ENCODE data around the gene TPSG1. TPM values are rescaled to one million over a fixed set of nuclear protein-coding genes. Genes with fewer than 3 reads are reported as not detected.

TPSG1 gene
- total RNA-seq, 1 experiment from 2014 or later, result not detected

DNA sequence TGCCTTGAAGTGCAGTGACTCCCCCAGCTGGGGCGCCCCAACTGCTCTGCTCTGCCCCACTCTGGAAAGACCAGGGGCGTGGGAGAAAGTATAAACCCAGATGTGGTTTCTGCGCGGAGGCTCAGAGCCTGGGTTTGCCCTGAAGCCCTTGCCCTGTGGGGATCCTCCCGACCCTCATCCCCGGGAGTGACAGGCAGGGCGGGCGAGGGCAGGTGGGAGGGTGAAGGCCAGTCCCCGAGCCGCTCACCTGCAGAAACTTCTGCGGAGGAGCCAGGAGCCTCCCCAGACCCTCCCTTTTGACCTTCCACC lies 34.6 kb upstream of the TPSG1 start (continued):
- TF ChIP-seq, protein P1, sequence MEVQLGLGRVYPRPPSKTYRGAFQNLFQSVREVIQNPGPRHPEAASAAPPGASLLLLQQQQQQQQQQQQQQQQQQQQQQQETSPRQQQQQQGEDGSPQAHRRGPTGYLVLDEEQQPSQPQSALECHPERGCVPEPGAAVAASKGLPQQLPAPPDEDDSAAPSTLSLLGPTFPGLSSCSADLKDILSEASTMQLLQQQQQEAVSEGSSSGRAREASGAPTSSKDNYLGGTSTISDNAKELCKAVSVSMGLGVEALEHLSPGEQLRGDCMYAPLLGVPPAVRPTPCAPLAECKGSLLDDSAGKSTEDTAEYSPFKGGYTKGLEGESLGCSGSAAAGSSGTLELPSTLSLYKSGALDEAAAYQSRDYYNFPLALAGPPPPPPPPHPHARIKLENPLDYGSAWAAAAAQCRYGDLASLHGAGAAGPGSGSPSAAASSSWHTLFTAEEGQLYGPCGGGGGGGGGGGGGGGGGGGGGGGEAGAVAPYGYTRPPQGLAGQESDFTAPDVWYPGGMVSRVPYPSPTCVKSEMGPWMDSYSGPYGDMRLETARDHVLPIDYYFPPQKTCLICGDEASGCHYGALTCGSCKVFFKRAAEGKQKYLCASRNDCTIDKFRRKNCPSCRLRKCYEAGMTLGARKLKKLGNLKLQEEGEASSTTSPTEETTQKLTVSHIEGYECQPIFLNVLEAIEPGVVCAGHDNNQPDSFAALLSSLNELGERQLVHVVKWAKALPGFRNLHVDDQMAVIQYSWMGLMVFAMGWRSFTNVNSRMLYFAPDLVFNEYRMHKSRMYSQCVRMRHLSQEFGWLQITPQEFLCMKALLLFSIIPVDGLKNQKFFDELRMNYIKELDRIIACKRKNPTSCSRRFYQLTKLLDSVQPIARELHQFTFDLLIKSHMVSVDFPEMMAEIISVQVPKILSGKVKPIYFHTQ (CRISPR knock-in tag; IDR thresholded peaks at IDR 0.05), result no peak
- TF ChIP-seq MXD4 (CRISPR knock-in tag; IDR thresholded peaks at IDR 0.05; ENCODE audit: borderline replicate concordance) (no peak), TP53 (CRISPR knock-in tag; IDR thresholded peaks at IDR 0.05) (no peak), IRF2 (CRISPR knock-in tag; IDR thresholded peaks at IDR 0.05; ENCODE audit: borderline replicate concordance, low read depth) (no peak)
- TF ChIP-seq, protein P2, sequence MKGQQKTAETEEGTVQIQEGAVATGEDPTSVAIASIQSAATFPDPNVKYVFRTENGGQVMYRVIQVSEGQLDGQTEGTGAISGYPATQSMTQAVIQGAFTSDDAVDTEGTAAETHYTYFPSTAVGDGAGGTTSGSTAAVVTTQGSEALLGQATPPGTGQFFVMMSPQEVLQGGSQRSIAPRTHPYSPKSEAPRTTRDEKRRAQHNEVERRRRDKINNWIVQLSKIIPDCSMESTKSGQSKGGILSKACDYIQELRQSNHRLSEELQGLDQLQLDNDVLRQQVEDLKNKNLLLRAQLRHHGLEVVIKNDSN (CRISPR knock-in tag; IDR thresholded peaks at IDR 0.05), result no peak

DNA sequence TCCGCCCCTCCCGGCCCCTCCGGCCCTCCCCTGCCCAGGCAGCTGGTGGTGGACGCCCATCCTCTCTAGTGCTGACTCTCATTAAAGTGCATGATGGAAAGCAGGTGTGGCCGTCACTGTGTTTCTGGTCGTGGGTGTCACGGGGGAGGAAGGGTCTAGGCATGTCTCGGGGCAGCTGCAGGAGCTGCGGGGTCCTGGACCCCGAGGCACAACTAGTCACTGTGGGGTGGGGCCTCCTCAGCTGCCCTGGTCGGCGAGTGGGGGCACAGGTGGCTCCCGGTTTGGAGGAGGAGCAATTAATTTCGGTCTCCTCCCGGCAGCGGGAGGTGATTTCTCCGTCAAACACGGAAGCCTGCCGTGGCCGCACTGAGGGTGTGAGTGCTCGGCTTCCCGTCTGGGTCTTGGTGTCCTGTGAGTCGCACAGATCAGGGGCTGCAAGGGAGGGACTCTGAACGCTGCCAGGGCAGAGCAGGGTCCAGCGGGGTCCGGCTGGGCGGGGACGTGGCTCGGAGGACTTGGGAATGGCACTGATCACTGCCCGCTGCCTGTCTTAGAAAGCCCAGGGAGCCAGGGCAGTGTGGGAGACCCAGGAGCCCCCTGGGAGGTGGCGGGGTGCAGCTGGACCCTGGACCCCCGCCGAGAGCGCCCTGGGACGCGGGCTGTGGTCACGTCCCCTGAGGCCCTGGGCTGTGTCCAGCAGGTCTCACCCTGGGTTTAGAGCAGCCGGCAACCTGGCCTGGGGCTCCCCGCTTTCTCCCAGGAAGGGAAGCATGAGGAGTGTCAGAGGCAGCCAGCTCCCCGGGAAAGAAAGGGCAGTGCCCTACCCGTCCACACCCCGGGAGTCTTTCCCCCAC lies 34.1 kb upstream of the TPSG1 start:
- DNase-seq (ENCODE audit: low spot score), result no peak

More for the DNA sequence above, 34.1 kb upstream of the TPSG1 start:
- ChIA-PET CTCF (interaction anchor here (0.7 kb wide), 1 partner anchor 156 kb away, joined by 3 read pairs; no protein-coding TSS in a partner anchor), POLR2A (no interaction called here)
- peak overlapping the region; percentile 56 for H3K4me3 Mint-ChIP-seq
- H3K36me3 Mint-ChIP-seq, result no peaks in the 10 kb centered on the region; the same call in 1 of the 2 replicates
- H3K9me3 Mint-ChIP-seq, result peaks cover 1% of the 10 kb centered on the region
- TF ChIP-seq RELA (CRISPR knock-in tag; IDR thresholded peaks at IDR 0.05; ENCODE audit: borderline replicate concordance), result no peak
- no peak for TF ChIP-seq ETV6 (CRISPR knock-in tag; IDR thresholded peaks at IDR 0.05)
- TF ChIP-seq, protein P1 (CRISPR knock-in tag; IDR thresholded peaks at IDR 0.05), result no peak
- TF ChIP-seq KAT7 (CRISPR knock-in tag; IDR thresholded peaks at IDR 0.05; ENCODE audit: borderline replicate concordance), result no peak
- no peak for TF ChIP-seq SOX15 (CRISPR knock-in tag; IDR thresholded peaks at IDR 0.05)
- no peak for TF ChIP-seq ZNF219 (CRISPR knock-in tag; IDR thresholded peaks at IDR 0.05; ENCODE audit: borderline replicate concordance)
- TF ChIP-seq TCF7 (CRISPR knock-in tag; IDR thresholded peaks at IDR 0.05; ENCODE audit: low read depth), result no peak
- TF ChIP-seq, protein P3, sequence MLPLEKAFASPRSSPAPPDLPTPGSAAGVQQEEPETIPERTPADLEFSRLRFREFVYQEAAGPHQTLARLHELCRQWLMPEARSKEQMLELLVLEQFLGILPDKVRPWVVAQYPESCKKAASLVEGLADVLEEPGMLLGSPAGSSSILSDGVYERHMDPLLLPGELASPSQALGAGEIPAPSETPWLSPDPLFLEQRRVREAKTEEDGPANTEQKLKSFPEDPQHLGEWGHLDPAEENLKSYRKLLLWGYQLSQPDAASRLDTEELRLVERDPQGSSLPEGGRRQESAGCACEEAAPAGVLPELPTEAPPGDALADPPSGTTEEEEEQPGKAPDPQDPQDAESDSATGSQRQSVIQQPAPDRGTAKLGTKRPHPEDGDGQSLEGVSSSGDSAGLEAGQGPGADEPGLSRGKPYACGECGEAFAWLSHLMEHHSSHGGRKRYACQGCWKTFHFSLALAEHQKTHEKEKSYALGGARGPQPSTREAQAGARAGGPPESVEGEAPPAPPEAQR (CRISPR knock-in tag; IDR thresholded peaks at IDR 0.05), result no peak
- no peak for TF ChIP-seq ZNF671 (CRISPR knock-in tag; IDR thresholded peaks at IDR 0.05)
- TF ChIP-seq EMX1 (CRISPR knock-in tag; IDR thresholded peaks at IDR 0.05), result no peak
- no peak for TF ChIP-seq ATF1 (CRISPR knock-in tag; IDR thresholded peaks at IDR 0.05)
- TF ChIP-seq, protein P4, sequence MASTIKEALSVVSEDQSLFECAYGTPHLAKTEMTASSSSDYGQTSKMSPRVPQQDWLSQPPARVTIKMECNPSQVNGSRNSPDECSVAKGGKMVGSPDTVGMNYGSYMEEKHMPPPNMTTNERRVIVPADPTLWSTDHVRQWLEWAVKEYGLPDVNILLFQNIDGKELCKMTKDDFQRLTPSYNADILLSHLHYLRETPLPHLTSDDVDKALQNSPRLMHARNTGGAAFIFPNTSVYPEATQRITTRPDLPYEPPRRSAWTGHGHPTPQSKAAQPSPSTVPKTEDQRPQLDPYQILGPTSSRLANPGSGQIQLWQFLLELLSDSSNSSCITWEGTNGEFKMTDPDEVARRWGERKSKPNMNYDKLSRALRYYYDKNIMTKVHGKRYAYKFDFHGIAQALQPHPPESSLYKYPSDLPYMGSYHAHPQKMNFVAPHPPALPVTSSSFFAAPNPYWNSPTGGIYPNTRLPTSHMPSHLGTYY (CRISPR knock-in tag; IDR thresholded peaks at IDR 0.05), result no peak
- no peak for TF ChIP-seq MXD4 (CRISPR knock-in tag; IDR thresholded peaks at IDR 0.05; ENCODE audit: borderline replicate concordance)
- no peak for TF ChIP-seq ELF4 (CRISPR knock-in tag; IDR thresholded peaks at IDR 0.05; ENCODE audit: low read depth)
- TF ChIP-seq, protein P5, sequence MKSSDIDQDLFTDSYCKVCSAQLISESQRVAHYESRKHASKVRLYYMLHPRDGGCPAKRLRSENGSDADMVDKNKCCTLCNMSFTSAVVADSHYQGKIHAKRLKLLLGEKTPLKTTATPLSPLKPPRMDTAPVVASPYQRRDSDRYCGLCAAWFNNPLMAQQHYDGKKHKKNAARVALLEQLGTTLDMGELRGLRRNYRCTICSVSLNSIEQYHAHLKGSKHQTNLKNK (CRISPR knock-in tag; IDR thresholded peaks at IDR 0.05), result no peak
- TF ChIP-seq, protein P6, sequence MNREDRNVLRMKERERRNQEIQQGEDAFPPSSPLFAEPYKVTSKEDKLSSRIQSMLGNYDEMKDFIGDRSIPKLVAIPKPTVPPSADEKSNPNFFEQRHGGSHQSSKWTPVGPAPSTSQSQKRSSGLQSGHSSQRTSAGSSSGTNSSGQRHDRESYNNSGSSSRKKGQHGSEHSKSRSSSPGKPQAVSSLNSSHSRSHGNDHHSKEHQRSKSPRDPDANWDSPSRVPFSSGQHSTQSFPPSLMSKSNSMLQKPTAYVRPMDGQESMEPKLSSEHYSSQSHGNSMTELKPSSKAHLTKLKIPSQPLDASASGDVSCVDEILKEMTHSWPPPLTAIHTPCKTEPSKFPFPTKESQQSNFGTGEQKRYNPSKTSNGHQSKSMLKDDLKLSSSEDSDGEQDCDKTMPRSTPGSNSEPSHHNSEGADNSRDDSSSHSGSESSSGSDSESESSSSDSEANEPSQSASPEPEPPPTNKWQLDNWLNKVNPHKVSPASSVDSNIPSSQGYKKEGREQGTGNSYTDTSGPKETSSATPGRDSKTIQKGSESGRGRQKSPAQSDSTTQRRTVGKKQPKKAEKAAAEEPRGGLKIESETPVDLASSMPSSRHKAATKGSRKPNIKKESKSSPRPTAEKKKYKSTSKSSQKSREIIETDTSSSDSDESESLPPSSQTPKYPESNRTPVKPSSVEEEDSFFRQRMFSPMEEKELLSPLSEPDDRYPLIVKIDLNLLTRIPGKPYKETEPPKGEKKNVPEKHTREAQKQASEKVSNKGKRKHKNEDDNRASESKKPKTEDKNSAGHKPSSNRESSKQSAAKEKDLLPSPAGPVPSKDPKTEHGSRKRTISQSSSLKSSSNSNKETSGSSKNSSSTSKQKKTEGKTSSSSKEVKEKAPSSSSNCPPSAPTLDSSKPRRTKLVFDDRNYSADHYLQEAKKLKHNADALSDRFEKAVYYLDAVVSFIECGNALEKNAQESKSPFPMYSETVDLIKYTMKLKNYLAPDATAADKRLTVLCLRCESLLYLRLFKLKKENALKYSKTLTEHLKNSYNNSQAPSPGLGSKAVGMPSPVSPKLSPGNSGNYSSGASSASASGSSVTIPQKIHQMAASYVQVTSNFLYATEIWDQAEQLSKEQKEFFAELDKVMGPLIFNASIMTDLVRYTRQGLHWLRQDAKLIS (CRISPR knock-in tag; IDR thresholded peaks at IDR 0.05; ENCODE audit: borderline replicate concordance), result no peak
- TF ChIP-seq, protein P7, sequence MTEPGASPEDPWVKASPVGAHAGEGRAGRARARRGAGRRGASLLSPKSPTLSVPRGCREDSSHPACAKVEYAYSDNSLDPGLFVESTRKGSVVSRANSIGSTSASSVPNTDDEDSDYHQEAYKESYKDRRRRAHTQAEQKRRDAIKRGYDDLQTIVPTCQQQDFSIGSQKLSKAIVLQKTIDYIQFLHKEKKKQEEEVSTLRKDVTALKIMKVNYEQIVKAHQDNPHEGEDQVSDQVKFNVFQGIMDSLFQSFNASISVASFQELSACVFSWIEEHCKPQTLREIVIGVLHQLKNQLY (CRISPR knock-in tag; IDR thresholded peaks at IDR 0.05), result no peak
- no peak for TF ChIP-seq CBFB (CRISPR knock-in tag; IDR thresholded peaks at IDR 0.05; ENCODE audit: low read depth)
- H3K27ac Mint-ChIP-seq, result no peak overlapping the region
- peaks cover 28% of the 10 kb centered on the region for H3K27me3 Mint-ChIP-seq (ENCODE audit: low read depth)
- peaks cover 5% of the 10 kb centered on the region for H3K4me1 Mint-ChIP-seq
- no peak for ATAC-seq
